T follicular helper cell (primary cell): Measurements from ENCODE around the gene FGFR4.
"Not testable (repeated sequence)": the region's sequence is repeated elsewhere in the genome, so short reads cannot be mapped to it uniquely, and the experiment has no call there.

Source experiments
- DNase-seq: peaks from one replicate; pipeline ENCODE4 v3.0.0-alpha.2; 2020; ENCODE audit warnings: low read depth
- total RNA-seq, 2 experiments: gene quantifications; one replicate each; lab custom pipeline; 2026; lab: John Stamatoyannopoulos, UW

The FGFR4 gene
- total RNA-seq: 2.0 to 3.0 reads per million in 2 experiments

GRCh38 chr5:177086654-177087397, at the start of gene FGFR4:
Gene FGFR4, plus strand, starts transcription at chr5:177086915. Its CDS starts 2,688 bp downstream, at chr5:177089603.
- peak; percentile 48 for DNase-seq

- no peak for DNase-seq
Observed at GRCh38 chr5:177036921-177037320, 49.8 kb upstream of the FGFR4 start.

- DNase-seq: no peak
Observed at GRCh38 chr5:177040814-177041420, 45.8 kb upstream of the FGFR4 start.

- DNase-seq: no peak
Observed at GRCh38 chr5:177041936-177042335, 44.8 kb upstream of the FGFR4 start.

- DNase-seq: no peak
Observed at GRCh38 chr5:177043114-177043513, 43.6 kb upstream of the FGFR4 start.

- DNase-seq: no peak
Observed at GRCh38 chr5:177043958-177044357, 42.8 kb upstream of the FGFR4 start.

GRCh38 chr5:177044641-177045040, 42.1 kb upstream of the FGFR4 start:
- no peak for DNase-seq

- DNase-seq: no peak
Observed at GRCh38 chr5:177045631-177046030, 41.1 kb upstream of the FGFR4 start.

GRCh38 chr5:177048531-177048930, 38.2 kb upstream of the FGFR4 start:
- DNase-seq: not testable (repeated sequence)

- DNase-seq: no peak
Observed at GRCh38 chr5:177049285-177049684, 37.4 kb upstream of the FGFR4 start.

GRCh38 chr5:177064500-177065277, 22.0 kb upstream of the FGFR4 start:
- DNase-seq: no peak

GRCh38 chr5:177065491-177065890, 21.2 kb upstream of the FGFR4 start:
- no peak for DNase-seq

- no peak for DNase-seq
Observed at GRCh38 chr5:177066224-177066623, 20.5 kb upstream of the FGFR4 start.

- no peak for DNase-seq
Observed at GRCh38 chr5:177067503-177067902, 19.2 kb upstream of the FGFR4 start.

- no peak for DNase-seq
Observed at GRCh38 chr5:177070536-177071191, 16.1 kb upstream of the FGFR4 start.

GRCh38 chr5:177071666-177072385, 14.9 kb upstream of the FGFR4 start:
- peak; percentile 59 for DNase-seq

- DNase-seq: no peak
Observed at GRCh38 chr5:177077335-177077734, 9.4 kb upstream of the FGFR4 start.

GRCh38 chr5:177079606-177080005, 7.1 kb upstream of the FGFR4 start:
- no peak for DNase-seq

- DNase-seq: no peak
Observed at GRCh38 chr5:177080265-177080664, 6.5 kb upstream of the FGFR4 start.

- DNase-seq: no peak
Observed at GRCh38 chr5:177081859-177082258, 4.9 kb upstream of the FGFR4 start.

GRCh38 chr5:177083357-177083756, 3.4 kb upstream of the FGFR4 start:
- no peak for DNase-seq

GRCh38 chr5:177084175-177084574, 2.5 kb upstream of the FGFR4 start:
- no peak for DNase-seq
